Erythroblast (primary cell): ENCODE results near the gene ACSM6.

Experiments used
- DNase-seq, 2 experiments: peaks; one replicate each; lab custom pipeline; 2025; lab: John Stamatoyannopoulos, UW
- GATA1 ChIP-seq: IDR thresholded peaks from 2 replicates; pipeline ENCODE4 v1.6.1; 2011; ENCODE audit warnings: low read depth, mild to moderate bottlenecking, control low read depth, low read length, moderate library complexity
- POLR2A ChIP-seq: IDR thresholded peaks from 2 replicates; pipeline ENCODE4 v1.6.1; 2011; ENCODE audit warnings: mild to moderate bottlenecking, low read length

The ACSM6 gene, protein sequence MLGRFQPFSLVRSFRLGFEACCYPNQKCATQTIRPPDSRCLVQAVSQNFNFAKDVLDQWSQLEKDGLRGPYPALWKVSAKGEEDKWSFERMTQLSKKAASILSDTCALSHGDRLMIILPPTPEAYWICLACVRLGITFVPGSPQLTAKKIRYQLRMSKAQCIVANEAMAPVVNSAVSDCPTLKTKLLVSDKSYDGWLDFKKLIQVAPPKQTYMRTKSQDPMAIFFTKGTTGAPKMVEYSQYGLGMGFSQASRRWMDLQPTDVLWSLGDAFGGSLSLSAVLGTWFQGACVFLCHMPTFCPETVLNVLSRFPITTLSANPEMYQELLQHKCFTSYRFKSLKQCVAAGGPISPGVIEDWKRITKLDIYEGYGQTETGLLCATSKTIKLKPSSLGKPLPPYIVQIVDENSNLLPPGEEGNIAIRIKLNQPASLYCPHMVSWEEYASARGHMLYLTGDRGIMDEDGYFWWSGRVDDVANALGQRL

GRCh38 chr10:95193944-95194343 is at the start of gene ACSM6:
Gene ACSM6 (plus strand): TSS chr10:95194238. CDS start chr10:95194486, 248 bp downstream.
- no peak for DNase-seq
- TF ChIP-seq POLR2A = no peak
- no peak for TF ChIP-seq GATA1

- TF ChIP-seq GATA1 (no peak), POLR2A (no peak)
- DNase-seq = no peak
Observed at GRCh38 chr10:95168694-95169093, 25.3 kb upstream of the ACSM6 start.

GRCh38 chr10:95169522-95169921 is 24.5 kb upstream of the ACSM6 start:
- DNase-seq = no peak

GRCh38 chr10:95170790-95171189 is 23.2 kb upstream of the ACSM6 start:
- TF ChIP-seq GATA1 = no peak
- no peak for TF ChIP-seq POLR2A
- no peak for DNase-seq

More at GRCh38 chr10:95169522-95169921, 24.5 kb upstream of the ACSM6 start:
- TF ChIP-seq GATA1 = no peak
- no peak for TF ChIP-seq POLR2A

DNA sequence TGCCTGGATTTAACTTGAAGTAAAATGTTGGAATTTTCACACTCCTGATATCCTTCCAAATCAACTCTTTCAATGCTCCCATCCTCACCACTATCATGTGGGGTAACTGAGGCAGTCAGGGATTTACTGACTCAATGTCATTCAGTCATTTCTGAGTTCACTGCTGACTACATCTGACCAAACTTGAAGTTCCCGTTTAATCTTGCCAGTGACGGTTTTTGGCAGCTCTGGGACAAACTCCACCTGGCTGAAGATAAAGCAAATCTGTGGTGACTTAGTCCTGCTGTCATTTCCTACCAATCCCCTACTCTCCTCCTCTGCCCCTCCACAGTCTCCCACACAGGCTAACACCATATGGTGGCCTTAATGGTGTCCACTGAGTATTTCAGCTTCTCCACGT is 22.7 kb upstream of the ACSM6 start:
- no peak for DNase-seq

DNA sequence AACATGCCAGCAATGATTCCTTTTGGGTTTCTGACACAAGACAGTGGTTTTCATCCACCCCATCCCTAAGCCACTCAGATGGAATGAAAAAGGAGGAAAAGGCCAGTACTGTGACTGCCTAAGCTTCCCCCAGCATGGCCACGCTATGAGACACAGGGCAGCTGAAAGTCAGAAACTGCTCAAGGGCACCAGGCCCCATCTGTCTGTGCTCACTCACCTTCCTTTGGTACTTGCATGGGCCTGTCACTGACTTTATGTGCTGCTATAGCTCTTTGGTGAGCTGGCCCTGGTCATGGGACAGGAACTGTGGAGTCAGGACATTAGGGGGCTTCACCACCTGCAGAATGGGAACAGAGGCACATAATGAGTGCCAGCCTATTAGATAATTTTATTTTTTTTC is 21.2 kb upstream of the ACSM6 start:
- TF ChIP-seq GATA1 (no peak), POLR2A (no peak)
- no peak for DNase-seq

More for the DNA sequence above, 22.7 kb upstream of the ACSM6 start:
- no peak for TF ChIP-seq GATA1
- no peak for TF ChIP-seq POLR2A

- TF ChIP-seq POLR2A (no peak), GATA1 (no peak)
- DNase-seq = no peak
Observed at GRCh38 chr10:95176101-95176500, 17.9 kb upstream of the ACSM6 start.

GRCh38 chr10:95177429-95177828 is 16.6 kb upstream of the ACSM6 start:
- DNase-seq = no peak
- no peak for TF ChIP-seq GATA1
- TF ChIP-seq POLR2A = no peak

DNA sequence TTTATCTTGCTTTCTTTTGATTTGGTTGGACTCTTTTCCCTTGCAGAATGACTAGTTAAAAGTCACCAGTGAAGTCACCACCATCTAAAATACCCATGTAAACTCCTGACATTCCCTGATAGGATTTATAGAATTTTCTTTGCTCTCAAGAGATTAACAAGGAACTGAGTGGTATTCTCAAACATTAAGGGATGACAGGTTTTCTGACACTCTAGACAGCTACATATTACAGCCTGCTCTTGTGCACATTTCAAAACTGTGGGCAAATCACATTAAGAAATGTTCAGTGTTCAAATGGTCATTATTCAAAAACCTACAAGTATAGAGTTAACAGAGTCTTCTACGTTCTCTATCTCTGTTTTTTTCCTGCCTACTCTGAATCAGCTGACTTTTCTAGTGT is 15.8 kb upstream of the ACSM6 start:
- DNase-seq = no peak

DNA sequence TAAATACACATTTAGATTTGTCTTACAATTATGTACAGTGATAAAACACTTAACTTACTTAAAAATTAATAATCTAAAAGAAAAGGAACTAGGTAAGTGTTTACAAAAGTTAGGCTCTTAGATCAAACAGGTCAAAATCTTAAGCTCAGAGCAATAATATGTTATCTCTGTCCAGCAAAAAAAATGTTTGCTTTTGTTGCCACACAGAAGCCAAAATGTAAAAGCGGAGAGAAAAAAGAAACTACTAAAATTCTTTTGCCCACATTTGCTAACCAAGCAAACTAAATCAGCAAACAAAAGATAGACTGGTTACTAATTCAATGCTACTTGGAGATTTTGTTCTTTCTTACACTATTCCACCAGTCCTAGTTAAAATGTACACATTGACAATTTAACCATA is 15.2 kb upstream of the ACSM6 start:
- DNase-seq = no peak
- no peak for TF ChIP-seq POLR2A

More for the DNA sequence above, 15.8 kb upstream of the ACSM6 start:
- TF ChIP-seq GATA1 (no peak), POLR2A (no peak)

- DNase-seq = no peak
- no peak for TF ChIP-seq GATA1
- TF ChIP-seq POLR2A = no peak
Observed at GRCh38 chr10:95181726-95182125, 12.3 kb upstream of the ACSM6 start.

- no peak for TF ChIP-seq GATA1
- peak; percentile 57 for TF ChIP-seq POLR2A
Observed at GRCh38 chr10:95183271-95184230, 10.5 kb upstream of the ACSM6 start.

GRCh38 chr10:95187617-95188016 is 6.4 kb upstream of the ACSM6 start:
- TF ChIP-seq GATA1 (no peak), POLR2A (no peak)
- no peak for DNase-seq

More at GRCh38 chr10:95183271-95184230, 10.5 kb upstream of the ACSM6 start:
- DNase-seq = peak; percentile 86 to 91
